Activated CD4-positive, alpha-beta T cell treated with anti-CD3 and anti-CD28 coated beads, Interleukin-2, amount 10 ng/mL, durations not matched to agents 7 days and 5 days (primary cell): ENCODE measurements around the gene MICALL1. TPM values are rescaled to one million over a fixed set of nuclear protein-coding genes. Genes with fewer than 3 reads are reported as not detected.
"Not testable (repeated sequence)": the region's sequence is repeated elsewhere in the genome, so short reads cannot be mapped to it uniquely, and the experiment has no call there.

Source experiments
- CTCF ChIA-PET: fragments of 350-600 bp; sonication (Branson Sonifier 250); formaldehyde crosslinking; loops from one replicate; lab custom pipeline; 2021; ENCODE audit warnings: antibody characterized with exemption; lab: Charles Lee
- POLR2A ChIA-PET: fragments of 350-600 bp; sonication (Branson Sonifier 250); formaldehyde crosslinking; loops from one replicate; lab custom pipeline; 2021; ENCODE audit warnings: antibody characterized with exemption; lab: Charles Lee
- DNase-seq: peaks from one replicate; pipeline ENCODE4 v3.0.0-alpha.2; 2020
- H3K27ac Mint-ChIP-seq: one replicate; pipeline ENCODE4 v1.8.0; 2021; ENCODE audit warnings: mild to moderate bottlenecking, moderate library complexity, mixed read lengths
- H3K27me3 Mint-ChIP-seq: one replicate; pipeline ENCODE4 v1.8.0; 2021; ENCODE audit warnings: mixed read lengths
- H3K36me3 Mint-ChIP-seq: one replicate; pipeline ENCODE4 v1.8.0; 2021; ENCODE audit warnings: low read depth, mixed read lengths
- H3K4me1 Mint-ChIP-seq: one replicate; pipeline ENCODE4 v1.8.0; 2021; ENCODE audit warnings: mixed read lengths
- H3K4me3 Mint-ChIP-seq: one replicate; pipeline ENCODE4 v1.8.0; 2021; ENCODE audit warnings: mild to moderate bottlenecking, moderate library complexity, mixed read lengths
- H3K9me3 Mint-ChIP-seq: one replicate; pipeline ENCODE4 v1.8.0; 2021; ENCODE audit warnings: mixed read lengths
- total RNA-seq, 2 experiments: library from RNA; stranded (reverse); gene quantifications; one replicate each; pipeline ENCODE4 v1.2.3, GENCODE V29; 2021

MICALL1 gene
- total RNA-seq, 2 experiments from 2014 or later, result 27.6 to 30.7 TPM

DNA sequence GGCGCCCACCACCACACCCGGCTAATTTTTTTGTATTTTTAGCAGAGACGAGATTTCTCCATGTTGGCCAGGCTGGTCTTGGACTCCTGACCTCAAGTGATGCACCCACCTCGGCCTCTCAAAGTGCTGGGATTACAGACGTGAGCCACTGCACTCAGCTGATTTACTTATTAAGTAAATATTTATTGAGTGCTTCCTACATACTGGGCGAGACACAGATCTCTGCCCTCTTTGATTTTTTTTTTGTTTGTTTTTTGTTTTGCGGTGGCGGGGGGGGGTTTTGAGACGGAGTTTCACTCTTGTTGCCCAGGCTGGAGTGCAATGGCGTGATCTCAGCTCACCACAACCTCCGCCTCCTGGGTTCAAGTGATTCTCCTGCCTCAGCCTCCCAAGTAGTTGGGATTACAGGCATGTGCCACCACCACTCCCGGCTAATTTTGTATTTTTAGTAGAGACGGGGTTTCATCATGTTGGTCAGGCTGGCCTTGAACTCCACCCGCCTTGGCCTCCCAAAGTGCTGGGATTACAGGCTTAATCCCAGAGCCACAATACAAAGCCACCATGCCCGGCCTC lies 49.8 kb downstream of the MICALL1 start:
- Mint-ChIP-seq H3K27me3 (peaks cover 18% of the 10 kb centered on the region), H3K36me3 (peaks cover 35% of the 10 kb centered on the region), H3K4me1 (peaks cover 27% of the 10 kb centered on the region)
- DNase-seq, H3K9me3 Mint-ChIP-seq, POLR2A ChIA-PET, H3K4me3 Mint-ChIP-seq, H3K27ac Mint-ChIP-seq: not testable (repeated sequence)
- CTCF ChIA-PET, result interaction anchor here (0.6 to 1.8 kb wide), 4 partner anchors 10 to 335 kb away, joined by 3 to 6 read pairs (median 3); no protein-coding TSS in a partner anchor

DNA sequence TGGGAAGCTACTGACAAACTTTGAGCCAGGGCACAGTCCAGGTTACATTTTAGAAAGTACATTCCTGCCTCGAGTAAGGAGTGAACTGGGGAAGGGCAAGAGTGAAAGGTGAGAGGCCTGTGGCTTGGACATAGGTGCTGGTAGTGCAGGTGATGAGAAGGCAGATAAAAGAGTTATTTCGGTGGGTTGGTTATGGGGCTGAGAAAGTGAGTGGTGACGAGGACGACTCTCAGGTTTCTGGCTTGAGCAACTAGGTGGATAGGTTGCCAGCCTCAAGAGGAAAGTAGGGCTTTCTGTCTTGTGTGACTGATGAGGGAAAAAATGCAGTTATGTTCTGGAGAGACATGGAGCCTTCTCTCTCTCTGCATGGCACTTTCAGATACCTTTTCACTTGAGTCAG lies 51.1 kb downstream of the MICALL1 start:
- Mint-ChIP-seq H3K4me3 (no peak overlapping the region), H3K27ac (no peak overlapping the region), H3K4me1 (peaks cover 25% of the 10 kb centered on the region), H3K9me3 (no peaks in the 10 kb centered on the region), H3K36me3 (peaks cover 46% of the 10 kb centered on the region), H3K27me3 (peaks cover 10% of the 10 kb centered on the region)
- CTCF ChIA-PET, result no interaction called here
- POLR2A ChIA-PET, result no interaction called here
- DNase-seq, result no peak

DNA sequence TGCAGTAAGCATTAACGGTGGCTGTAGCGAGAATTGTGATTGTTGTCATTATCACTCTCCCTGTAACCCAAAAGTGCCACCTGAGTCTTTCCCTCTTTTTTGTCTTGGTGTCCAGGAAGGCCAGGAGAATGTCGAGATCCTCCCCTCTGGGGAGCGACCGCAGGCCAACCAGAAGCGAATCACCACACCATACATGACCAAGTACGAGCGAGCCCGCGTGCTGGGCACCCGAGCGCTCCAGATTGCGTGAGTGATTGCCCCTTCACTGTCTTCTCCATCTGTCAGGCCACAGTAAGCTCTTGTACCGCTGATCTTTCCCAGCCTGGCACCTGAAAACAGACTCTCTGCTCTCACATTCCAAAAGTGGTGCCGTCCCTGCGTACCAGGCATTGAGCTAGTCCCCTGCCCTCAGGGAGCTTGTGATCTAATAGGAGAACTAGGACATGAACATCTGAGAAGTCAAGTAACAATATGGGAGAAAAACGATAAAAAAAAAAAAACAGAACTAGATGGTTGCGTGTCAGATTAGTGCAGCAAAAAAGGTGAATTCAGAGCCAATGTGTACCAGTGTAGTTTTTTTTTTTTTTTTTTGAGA lies 53.2 kb downstream of the MICALL1 start:
- peaks cover 9% of the 10 kb centered on the region for H3K4me1 Mint-ChIP-seq
- ChIA-PET CTCF (interaction anchor here (1.3 kb wide), 1 partner anchor 96 kb away, joined by 4 read pairs; no protein-coding TSS in a partner anchor), POLR2A (no interaction called here)
- no peak for DNase-seq
- no peak overlapping the region for H3K27ac Mint-ChIP-seq
- H3K4me3 Mint-ChIP-seq, result no peak overlapping the region
- no peaks in the 10 kb centered on the region for H3K27me3 Mint-ChIP-seq
- peaks cover 46% of the 10 kb centered on the region for H3K36me3 Mint-ChIP-seq
- no peaks in the 10 kb centered on the region for H3K9me3 Mint-ChIP-seq

DNA sequence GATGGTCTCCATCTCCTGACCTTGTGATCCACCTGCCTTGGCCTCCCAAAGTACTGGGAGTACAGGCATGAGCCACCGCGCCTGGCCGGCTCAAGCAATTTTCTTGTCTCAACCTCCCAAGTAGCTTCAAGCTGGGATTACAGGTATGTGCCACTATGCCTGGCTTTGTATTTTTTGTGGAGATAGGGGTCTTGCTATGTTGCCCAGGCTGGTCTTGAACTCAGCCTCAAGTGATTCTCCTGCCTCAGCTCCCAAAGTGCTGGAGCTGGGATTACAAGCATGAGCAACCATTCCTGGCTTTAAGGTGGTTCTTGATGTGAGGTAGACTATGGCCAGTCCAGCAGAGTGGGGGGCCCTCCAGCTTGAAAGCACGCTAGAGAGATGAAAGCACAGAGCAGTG lies 55.0 kb downstream of the MICALL1 start:
- no peak overlapping the region for H3K4me3 Mint-ChIP-seq
- DNase-seq, result no peak
- H3K27ac Mint-ChIP-seq, result no peak overlapping the region
- H3K9me3 Mint-ChIP-seq, result no peaks in the 10 kb centered on the region
- peaks cover 2% of the 10 kb centered on the region for H3K4me1 Mint-ChIP-seq
- H3K36me3 Mint-ChIP-seq, result peaks cover 47% of the 10 kb centered on the region
- CTCF ChIA-PET, result no interaction called here
- POLR2A ChIA-PET, result no interaction called here
- H3K27me3 Mint-ChIP-seq, result no peaks in the 10 kb centered on the region

DNA sequence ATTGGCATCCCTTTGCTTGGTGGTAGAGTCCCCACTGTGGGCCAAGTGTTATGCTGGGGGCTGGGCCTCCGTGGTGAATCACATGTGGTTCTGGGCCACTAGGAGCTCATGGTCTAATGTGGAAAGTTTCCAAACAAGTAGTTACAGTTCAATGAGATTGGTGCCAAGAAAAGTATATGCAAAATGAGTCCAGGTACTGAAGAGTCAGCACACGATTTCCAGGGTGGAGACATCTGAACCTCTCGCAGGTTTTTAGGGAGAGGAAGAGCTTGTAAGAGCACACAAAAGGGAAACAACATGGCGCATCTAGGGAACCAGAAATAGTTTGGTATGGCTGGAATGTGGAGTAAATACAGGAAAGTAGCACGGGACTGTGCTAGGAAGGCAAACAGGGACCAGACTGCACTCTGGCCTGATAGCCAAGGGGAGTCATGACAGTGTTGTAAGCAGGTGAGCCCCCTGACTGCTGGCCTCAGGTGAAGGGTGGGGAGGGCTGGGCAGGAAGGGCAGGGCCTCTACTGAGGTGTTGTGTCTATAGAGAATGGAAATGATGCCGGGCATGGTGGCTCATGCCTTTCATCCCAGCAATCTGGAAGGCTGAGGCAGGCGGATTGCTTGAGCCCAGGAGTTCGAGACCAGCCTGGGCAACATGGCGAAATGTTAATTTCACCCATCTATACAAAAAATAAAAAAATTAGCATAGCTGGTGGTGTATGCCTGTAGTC lies 60.0 kb downstream of the MICALL1 start:
- Mint-ChIP-seq H3K9me3 (no peaks in the 10 kb centered on the region), H3K27ac (no peak overlapping the region), H3K36me3 (peaks cover 26% of the 10 kb centered on the region), H3K4me3 (no peak overlapping the region), H3K4me1 (peaks cover 2% of the 10 kb centered on the region), H3K27me3 (no peaks in the 10 kb centered on the region)
- DNase-seq, result no peak
- ChIA-PET CTCF (interaction anchor here (0.6 to 3.5 kb wide), 11 partner anchors 10 to 341 kb away, joined by 3 to 13 read pairs (median 4); no protein-coding TSS in a partner anchor), POLR2A (no interaction called here)

DNA sequence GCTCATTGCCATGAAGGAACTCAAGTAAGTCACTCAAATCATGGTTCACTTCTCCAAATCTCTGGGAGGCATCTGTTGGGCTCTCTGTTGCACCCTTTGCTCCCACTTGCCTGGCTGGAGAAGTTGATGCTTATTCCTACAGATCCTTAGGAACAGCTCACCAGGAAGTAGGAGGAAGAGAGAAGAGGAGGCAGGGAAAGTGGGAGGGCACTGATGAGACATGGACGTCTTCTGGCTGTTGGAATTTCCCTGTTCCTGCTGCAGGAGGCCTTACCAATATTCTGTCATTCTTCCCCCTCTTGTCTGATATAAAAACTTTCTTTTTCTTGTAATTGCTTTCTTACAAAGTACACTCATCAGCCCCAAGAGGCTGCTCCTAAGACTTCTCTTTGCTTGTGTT lies 61.0 kb downstream of the MICALL1 start:
- H3K4me3 Mint-ChIP-seq, result no peak overlapping the region
- ChIA-PET CTCF (interaction anchor here (1.0 to 3.5 kb wide), 3 partner anchors 9 to 148 kb away, joined by 4 to 13 read pairs (median 8); partner anchors contain the start of genes C22orf23 and POLR2F), POLR2A (no interaction called here)
- peaks cover 2% of the 10 kb centered on the region for H3K4me1 Mint-ChIP-seq
- H3K27ac Mint-ChIP-seq, result no peak overlapping the region
- H3K36me3 Mint-ChIP-seq, result peaks cover 17% of the 10 kb centered on the region
- H3K9me3 Mint-ChIP-seq, result no peaks in the 10 kb centered on the region
- H3K27me3 Mint-ChIP-seq, result no peaks in the 10 kb centered on the region
- no peak for DNase-seq

DNA sequence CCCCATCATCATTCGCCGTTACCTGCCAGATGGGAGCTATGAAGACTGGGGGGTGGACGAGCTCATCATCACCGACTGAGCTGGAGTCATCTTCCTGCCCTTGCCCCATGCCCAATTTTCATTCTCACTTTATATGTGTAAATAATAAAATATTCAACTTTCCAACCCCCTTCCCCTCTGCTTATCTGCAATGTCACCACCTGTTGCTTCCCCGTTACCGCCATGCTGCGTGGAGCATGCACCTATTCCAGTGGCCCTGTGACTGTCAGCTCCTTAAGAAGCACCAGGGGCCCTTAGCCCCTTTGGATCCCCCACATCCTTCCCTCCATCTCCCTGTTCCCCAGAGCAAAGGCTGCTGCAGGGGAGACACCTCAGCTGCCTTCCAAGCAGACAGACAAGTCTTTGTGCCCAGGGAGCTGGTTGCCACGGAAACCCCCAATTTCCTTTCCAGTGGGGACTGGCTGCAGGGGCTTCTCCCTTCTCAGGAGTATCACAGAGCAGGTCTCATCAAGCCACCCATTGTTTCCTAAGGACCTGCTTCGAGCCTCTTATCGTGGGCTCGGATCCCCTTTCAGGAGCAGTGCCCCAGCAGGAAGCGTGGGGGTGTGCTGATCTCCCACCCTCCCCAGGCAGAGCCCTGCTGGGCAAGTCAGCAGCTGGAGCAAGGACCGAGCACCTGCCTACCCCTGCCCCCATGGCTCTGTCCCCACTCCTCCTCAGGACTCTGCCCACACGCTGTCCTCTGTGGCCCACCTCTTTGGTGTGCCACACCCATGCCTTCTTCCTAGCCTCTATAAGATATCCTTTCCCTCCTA lies 61.7 kb downstream of the MICALL1 start:
- DNase-seq, result no peak
- H3K27ac Mint-ChIP-seq, result peak overlapping the region; percentile 27
- H3K4me1 Mint-ChIP-seq, result peaks cover 2% of the 10 kb centered on the region
- ChIA-PET CTCF (interaction anchor here (1.0 to 3.5 kb wide), 4 partner anchors 9 to 149 kb away, joined by 3 to 13 read pairs (median 6); partner anchors contain the start of genes C22orf23 and POLR2F), POLR2A (no interaction called here)
- peaks cover 14% of the 10 kb centered on the region for H3K36me3 Mint-ChIP-seq
- H3K9me3 Mint-ChIP-seq, result no peaks in the 10 kb centered on the region
- no peaks in the 10 kb centered on the region for H3K27me3 Mint-ChIP-seq
- no peak overlapping the region for H3K4me3 Mint-ChIP-seq

DNA sequence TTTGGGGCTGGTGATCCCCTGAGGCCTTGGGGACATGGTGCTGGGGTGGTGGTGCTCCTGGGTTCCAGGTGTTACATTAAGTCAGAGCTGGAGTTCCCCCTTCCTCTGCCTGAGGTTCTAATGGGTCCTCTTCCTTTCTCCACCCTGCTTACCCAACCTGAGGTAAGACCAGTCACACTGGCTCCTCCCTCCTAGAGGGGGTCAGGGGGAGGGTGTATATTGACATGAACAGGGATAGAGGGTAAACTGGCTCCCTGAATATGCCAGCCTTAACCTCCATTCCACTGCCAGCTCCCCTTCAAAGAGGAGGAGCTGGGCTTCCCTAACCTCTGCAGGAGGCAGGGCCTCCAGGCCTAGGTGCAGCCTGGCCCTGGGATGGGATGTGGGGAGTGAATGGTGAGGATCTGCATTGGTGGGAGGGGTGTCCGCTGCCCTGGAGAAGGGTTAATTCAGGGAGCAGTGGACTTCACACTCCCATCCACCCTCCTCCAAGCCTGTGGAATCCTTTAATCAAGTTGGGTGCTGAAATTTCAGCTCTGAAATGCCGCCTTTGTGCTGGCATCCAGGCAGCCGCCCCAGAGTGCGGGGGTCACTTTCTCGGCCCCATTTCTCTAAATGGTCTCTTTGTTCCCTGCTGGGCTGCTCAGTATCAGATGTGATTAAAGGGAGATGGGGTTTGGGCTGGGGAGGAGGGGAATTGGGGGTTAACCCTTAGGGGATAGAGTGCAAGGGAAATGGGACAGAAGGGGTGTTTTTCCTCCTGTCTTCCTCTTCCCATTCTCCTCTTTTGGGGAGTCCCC lies 62.6 kb downstream of the MICALL1 start:
- Mint-ChIP-seq H3K4me3 (no peak overlapping the region), H3K36me3 (peaks cover 14% of the 10 kb centered on the region), H3K27ac (peak overlapping the region; percentile 27), H3K9me3 (no peaks in the 10 kb centered on the region), H3K4me1 (peaks cover 2% of the 10 kb centered on the region), H3K27me3 (no peaks in the 10 kb centered on the region)
- ChIA-PET CTCF (interaction anchor here (1.0 to 2.4 kb wide), 2 partner anchors 15 to 24 kb away, joined by 3 to 8 read pairs; partner anchors contain the start of genes C22orf23 and POLR2F), POLR2A (no interaction called here)
- DNase-seq, result no peak

DNA sequence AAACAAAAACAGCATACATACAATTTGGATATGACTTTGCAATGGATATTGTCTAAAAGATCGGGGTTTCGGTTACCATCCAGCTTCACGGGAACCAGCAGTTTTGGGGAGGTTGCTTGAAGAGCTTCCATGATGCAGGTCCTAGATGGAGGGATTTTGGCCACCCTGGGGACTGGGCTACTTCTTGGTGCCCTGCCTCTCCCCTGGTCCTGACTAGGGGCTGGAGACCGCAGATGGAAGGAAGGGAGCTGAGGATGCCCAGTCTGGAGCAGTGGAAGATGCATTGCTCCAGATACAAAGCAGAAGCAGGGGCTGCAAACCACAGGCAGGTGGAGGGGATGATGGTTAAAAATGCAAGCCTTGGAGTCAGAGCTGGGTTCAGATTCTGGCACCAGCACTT lies 64.8 kb downstream of the MICALL1 start:
- DNase-seq, result no peak
- Mint-ChIP-seq H3K27ac (no peak overlapping the region), H3K27me3 (no peaks in the 10 kb centered on the region), H3K9me3 (no peaks in the 10 kb centered on the region), H3K4me3 (no peak overlapping the region), H3K4me1 (peaks cover 2% of the 10 kb centered on the region), H3K36me3 (peaks cover 14% of the 10 kb centered on the region)
- ChIA-PET CTCF (interaction anchor here (0.8 kb wide), 1 partner anchor 650 kb away, joined by 3 read pairs; no protein-coding TSS in a partner anchor), POLR2A (no interaction called here)

DNA sequence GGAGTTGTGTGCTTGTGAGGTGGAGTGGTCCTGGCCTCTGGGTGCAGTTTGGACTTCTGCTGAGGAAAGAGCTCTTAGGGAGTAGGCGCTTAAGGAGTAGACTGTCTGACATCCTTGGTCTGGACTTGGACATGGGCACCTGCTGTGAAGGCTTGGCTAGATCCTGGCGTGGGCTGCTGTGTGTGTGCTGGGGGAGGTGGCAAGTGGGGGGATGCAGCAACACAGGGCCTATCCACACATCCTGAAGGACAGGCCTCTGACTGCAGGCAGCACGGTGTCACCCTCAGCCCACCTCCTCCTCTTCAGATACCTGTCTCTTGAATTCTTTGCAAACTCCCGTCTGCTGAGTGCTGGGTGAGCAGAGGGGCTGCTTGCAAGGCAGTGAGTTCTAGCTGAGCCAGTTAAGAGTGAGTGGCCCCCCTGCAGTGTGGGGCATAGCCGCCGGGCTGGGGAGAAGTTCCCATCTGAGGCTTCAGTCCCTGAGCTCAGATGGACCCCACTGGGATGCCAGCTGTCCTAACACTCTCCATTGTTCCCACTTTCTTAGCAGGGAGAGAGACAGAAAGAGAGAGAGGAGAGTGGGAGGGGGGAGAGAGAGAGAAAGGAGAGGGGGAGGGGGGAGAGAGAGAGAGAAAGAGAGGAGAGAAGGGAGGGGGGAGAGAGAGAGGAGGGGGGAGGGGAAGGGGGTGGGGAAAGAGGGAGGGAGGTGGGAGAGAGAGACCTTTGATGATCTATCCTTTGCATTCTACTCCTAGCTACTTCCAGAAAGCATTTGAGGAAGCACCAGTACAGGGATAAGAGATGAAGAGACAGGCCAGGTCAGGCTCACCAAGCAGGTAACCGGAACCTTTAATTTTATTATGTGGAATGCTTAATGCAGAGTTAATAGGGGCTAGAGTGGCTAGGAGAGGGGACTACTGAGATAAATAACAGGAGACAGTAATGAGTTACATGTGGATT lies 65.7 kb downstream of the MICALL1 start:
- Mint-ChIP-seq H3K4me3 (no peak overlapping the region), H3K27me3 (no peaks in the 10 kb centered on the region), H3K27ac (no peak overlapping the region), H3K4me1 (no peaks in the 10 kb centered on the region), H3K9me3 (no peaks in the 10 kb centered on the region), H3K36me3 (peaks cover 14% of the 10 kb centered on the region)
- ChIA-PET CTCF (interaction anchor here (0.8 kb wide), 1 partner anchor 650 kb away, joined by 3 read pairs; no protein-coding TSS in a partner anchor), POLR2A (no interaction called here)
- DNase-seq, result no peak

DNA sequence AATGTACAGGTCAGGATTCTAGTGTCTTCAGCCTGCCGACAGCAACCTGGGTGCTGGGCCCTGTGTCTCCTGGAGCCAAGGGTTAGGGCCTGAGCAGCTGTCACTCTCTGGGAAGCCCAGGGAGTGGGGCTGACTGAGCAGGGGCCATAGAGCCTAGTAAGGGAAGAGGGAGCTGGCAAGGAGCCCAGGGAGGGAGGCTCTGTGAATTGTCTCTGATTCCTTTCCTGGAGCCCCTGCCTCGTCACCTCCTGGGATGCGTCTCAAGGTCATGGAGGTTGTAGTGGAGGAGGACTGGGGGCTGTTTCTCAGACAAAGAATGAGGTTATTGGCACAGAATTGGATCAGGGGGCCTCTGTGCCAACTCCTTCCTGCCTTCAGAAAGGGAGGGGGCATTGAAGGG lies 66.4 kb downstream of the MICALL1 start:
- no peaks in the 10 kb centered on the region for H3K9me3 Mint-ChIP-seq
- no peak overlapping the region for H3K27ac Mint-ChIP-seq
- no peak overlapping the region for H3K4me3 Mint-ChIP-seq
- H3K27me3 Mint-ChIP-seq, result no peaks in the 10 kb centered on the region
- CTCF ChIA-PET, result no interaction called here
- DNase-seq, result no peak
- H3K36me3 Mint-ChIP-seq, result peaks cover 11% of the 10 kb centered on the region
- POLR2A ChIA-PET, result interaction anchor here (0.6 kb wide), 1 partner anchor 10 kb away, joined by 5 read pairs; no protein-coding TSS in a partner anchor
- no peaks in the 10 kb centered on the region for H3K4me1 Mint-ChIP-seq
